Suprapubic skin (tissue), 3 donors: Measurements from ENCODE around the gene NT5DC3.

Experiments used
- EP300 ChIP-seq: sonication (generic); formaldehyde crosslinking; IDR thresholded peaks from one replicate; pipeline ENCODE4 v1.6.1; 2017; ENCODE audit warnings: antibody characterized with exemption
- TF ChIP-seq, protein P1 (sequence below), 2 donors: fragments of 200-600 bp in 1 of 2; fragments of 450-650 bp in 1 of 2; sonication (generic) in 1 of 2; IDR thresholded peaks; one replicate each; pipeline ENCODE4 v1.5.1; 2016 to 2019; ENCODE audit warnings: antibody characterized with exemption in 2 of 2, mild to moderate bottlenecking in 1 of 2, moderate library complexity in 1 of 2

GRCh38 chr12:103820881-103821489 is 20.0 kb downstream of the NT5DC3 start:
- no peak for TF ChIP-seq EP300
- TF ChIP-seq, protein P1, sequence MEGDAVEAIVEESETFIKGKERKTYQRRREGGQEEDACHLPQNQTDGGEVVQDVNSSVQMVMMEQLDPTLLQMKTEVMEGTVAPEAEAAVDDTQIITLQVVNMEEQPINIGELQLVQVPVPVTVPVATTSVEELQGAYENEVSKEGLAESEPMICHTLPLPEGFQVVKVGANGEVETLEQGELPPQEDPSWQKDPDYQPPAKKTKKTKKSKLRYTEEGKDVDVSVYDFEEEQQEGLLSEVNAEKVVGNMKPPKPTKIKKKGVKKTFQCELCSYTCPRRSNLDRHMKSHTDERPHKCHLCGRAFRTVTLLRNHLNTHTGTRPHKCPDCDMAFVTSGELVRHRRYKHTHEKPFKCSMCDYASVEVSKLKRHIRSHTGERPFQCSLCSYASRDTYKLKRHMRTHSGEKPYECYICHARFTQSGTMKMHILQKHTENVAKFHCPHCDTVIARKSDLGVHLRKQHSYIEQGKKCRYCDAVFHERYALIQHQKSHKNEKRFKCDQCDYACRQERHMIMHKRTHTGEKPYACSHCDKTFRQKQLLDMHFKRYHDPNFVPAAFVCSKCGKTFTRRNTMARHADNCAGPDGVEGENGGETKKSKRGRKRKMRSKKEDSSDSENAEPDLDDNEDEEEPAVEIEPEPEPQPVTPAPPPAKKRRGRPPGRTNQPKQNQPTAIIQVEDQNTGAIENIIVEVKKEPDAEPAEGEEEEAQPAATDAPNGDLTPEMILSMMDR (IDR thresholded peaks at IDR 0.05) = no peak
